HG03571 (cell line): ENCODE measurements around the gene RNF31.
"Not testable (repeated sequence)": the region's sequence is repeated elsewhere in the genome, so short reads cannot be mapped to it uniquely, and the experiment has no call there.

Experiments
- ATAC-seq: cut with Tn5 transposase; IDR thresholded peaks from one replicate; pipeline ENCODE4 v1.9.1; 2021; ENCODE audit not compliant: unreplicated experiment

RNF31 gene

GRCh38 chr14:24146978-24147760, at the start of gene RNF31:
RNF31 (plus strand) TSS chr14:24147498; CDS start chr14:24147699, 201 bp downstream.
- ATAC-seq = peak; percentile 80

DNA sequence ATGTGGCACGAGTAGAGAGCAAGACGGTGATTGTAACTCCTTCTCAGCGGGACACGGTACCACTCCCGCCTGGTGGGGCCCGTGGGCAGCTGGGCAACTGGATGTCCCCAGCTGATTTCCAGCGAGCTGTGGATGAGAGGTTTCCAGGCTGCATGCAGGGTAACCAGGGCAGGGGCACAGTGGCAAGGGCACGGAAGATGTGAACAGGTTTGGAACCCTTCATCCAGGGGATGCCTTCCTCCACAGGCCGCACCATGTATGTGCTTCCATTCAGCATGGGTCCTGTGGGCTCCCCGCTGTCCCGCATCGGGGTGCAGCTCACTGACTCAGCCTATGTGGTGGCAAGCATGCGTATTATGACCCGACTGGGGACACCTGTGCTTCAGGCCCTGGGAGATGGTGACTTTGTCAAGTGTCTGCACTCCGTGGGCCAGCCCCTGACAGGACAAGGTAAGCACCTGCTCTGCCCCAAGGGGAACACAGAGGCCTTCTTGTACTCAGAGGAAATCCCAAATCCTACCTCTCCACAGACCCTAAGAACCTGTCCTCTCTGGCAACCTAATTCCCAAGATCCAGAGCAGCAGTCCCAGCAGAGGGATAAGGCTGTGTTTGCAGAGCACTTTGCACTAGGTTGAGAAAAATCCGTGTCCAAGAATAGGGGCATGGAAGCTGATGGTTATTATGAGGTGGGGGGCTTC, 48.9 kb upstream of the RNF31 start:
- ATAC-seq = no peak

DNA sequence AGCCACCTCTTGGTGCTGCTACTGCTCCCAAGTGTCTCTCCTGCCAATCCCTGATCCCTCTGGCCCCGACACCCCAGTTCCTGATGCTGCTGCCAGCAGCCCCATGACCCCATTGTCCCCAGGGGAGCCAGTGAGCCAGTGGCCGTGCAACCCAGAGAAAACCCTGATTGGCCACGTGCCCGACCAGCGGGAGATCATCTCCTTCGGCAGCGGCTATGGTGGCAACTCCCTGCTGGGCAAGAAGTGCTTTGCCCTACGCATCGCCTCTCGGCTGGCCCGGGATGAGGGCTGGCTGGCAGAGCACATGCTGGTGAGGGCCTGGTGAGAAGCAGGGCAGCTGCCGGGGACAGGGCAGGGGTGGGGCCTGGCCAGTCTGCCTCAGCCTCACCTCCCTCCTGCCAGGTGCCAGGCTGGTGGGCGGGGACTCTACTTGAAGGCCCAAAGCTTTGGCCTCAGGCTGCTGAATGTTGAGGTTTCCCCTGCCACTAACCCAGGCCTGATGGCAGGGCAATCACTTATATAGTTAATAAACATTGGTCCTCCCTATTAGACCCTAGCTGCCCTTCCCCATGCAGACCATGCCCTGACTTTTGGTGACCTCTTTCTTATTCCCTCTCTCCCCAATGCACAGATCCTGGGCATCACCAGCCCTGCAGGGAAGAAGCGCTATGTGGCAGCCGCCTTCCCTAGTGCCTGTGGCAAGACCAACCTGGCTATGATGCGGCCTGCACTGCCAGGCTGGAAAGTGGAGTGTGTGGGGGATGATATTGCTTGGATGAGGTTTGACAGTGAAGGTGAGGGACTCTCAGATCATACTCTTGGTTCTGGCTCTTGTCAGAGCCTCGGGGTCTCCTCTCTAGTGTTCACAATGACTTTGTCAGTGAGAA, 48.1 kb upstream of the RNF31 start:
- no peak for ATAC-seq

- no peak for ATAC-seq
Measured at GRCh38 chr14:24100197-24100981, 46.9 kb upstream of the RNF31 start.

GRCh38 chr14:24100982-24101494, 46.3 kb upstream of the RNF31 start:
- ATAC-seq = no peak

DNA sequence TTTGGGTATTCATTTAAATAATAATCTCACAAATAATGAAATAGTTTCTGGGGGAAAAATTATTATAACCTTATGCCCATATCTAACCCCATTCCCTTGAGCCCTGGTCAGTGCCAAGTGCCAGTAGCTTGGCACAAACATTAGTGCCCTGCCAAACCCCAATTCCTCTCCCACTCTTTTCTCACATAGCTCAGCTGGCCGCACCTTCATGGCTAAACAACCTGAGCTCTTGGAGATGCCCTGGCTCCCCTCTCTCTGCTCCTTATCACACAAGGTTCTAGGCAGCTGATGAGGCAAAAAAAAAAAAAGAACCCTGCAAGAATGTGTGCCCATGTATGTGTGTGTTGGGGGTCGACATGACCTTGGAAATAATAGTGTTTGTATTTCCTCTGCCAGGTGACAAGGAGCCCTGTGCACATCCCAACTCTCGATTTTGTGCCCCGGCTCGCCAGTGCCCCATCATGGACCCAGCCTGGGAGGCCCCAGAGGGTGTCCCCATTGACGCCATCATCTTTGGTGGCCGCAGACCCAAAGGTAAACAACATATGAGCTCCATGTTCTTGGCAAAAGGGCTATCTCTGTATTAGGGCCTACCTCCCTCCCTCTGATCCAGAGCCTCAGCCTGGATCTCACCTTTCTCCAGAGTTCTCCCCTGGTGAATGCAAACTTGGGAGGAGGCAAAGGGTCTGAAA, 44.8 kb upstream of the RNF31 start:
- ATAC-seq = no peak

DNA sequence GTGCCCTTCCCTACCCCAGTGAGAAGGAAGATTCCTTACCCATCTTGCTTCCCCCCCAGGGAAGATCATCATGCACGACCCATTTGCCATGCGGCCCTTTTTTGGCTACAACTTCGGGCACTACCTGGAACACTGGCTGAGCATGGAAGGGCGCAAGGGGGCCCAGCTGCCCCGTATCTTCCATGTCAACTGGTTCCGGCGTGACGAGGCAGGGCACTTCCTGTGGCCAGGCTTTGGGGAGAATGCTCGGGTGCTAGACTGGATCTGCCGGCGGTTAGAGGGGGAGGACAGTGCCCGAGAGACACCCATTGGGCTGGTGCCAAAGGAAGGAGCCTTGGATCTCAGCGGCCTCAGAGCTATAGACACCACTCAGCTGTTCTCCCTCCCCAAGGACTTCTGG, 43.8 kb upstream of the RNF31 start:
- ATAC-seq = no peak

DNA sequence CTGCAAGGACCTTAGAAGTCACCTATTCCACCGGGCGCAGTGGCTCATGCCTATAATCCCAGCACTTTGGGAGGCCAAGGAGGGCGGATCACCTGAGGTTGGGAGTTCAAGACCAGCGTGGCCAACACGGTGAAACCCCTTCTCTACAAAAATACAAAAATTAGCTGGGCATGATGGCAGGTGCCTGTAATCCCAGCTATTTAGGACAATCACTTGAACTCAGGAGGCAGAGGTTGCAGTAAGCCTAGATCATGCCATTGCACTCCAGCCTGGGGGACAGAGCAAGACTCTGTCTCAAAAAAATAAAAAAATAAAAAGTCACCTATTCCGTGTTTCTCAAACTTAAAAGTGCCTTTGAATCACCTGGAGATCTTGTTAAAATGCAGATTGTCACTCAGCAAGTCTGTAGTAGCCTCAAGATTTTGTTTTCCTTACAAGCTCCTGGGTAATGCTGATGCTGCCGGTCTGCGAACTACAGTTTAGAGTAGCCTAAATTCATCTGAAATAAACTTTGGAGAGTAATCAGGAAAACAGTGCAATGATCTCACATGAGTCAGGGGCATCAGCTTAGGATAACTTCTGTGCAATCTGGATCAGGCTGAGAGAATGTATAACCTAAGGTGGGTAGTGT, 41.6 kb upstream of the RNF31 start:
- not testable (repeated sequence) for ATAC-seq

- ATAC-seq = no peak
Measured at GRCh38 chr14:24106672-24107271, 40.5 kb upstream of the RNF31 start.

- ATAC-seq = no peak
Measured at GRCh38 chr14:24108336-24108874, 38.9 kb upstream of the RNF31 start.

- no peak for ATAC-seq
Measured at GRCh38 chr14:24110060-24110459, 37.2 kb upstream of the RNF31 start.

DNA sequence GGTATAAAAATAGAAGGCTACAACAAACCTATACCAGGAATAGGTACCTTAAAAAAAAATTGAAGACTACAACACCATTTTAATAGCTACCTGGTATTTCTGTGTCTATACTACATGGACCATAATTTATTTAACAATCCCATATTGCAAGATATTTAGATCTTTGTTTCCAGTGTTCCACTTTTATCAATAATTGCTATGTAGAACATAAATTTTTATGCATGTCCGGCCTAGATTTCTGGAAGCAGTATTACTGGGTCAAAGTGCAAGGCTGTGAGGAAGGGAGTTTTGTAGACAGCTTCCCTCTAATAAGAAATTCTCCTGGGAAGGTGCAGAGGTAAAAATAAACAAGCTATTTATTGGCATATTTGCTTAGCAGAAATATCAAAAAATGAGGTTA, 36.8 kb upstream of the RNF31 start:
- no peak for ATAC-seq

DNA sequence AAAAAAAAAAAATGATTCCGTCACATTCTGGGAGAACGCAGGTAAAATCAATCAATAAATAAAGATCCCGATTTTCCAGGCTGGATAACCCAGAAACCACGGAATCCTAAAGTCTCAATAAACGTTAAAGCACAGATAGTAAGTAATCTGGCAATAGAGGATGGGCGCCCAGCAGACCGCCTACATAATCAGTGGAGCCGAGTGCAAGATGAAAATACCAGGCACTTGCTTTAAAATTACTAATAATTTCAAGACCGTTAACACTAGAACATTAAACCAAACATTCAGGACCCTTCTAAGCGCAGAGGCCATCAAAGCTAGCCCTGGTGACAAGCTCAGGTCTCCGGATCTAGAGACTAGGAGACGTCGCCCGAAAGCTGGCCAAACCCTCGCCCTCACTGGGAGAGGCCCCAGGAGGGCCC, 33.9 kb upstream of the RNF31 start:
- no peak for ATAC-seq

- peak; percentile 34 for ATAC-seq
Measured at GRCh38 chr14:24113801-24114531, 33.3 kb upstream of the RNF31 start.

DNA sequence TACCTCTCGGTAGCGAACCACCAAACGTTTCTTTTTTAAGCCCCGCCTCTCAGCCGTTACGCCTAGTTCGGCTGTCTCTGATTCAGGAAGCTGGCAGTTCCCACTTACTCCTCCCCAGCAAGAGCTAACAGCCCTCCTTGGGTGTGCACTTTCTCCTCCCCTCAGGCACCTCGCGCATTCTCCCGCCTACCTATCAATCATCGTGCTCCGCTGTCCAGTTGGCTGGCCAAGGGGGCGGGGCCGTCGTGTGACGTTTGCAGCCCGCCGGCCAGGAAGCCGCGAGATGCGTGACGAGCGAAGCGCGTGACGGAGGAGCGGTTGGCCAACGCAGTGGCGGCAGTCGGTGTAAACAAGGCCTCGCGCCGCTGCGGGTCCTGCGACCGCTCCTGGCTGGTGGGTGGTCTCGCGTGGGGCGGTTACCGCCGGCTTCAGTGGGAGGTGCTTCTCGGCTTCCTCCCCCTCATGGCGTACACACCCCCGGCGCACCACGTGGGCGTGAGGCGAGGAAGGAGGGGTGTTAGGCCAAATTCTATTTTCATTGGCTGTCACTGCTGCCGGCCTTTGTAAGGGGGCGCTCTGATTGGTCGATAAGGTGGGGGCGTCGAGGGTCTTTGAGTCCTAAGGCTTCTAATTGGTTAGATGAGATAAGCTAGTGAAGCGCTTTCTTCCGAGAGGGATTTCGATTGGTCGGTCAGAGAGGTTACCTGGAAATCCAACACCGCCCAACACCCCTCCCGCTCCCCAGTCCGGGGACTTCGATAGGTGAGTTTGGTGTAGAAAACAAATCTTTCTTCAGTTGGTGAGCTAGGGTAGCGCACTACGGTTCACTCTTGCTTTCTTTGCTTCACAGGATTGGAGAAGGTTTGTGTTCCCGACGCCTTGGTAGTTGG, 32.5 kb upstream of the RNF31 start, which contains the start of the genes DCAF11 and NRL:
DCAF11 (plus strand) TSS at position 246 of the 890 bp plus-strand sequence. CDS start 818 bp downstream, outside the sequence.
NRL (minus strand) TSS at position 418 of the 890 bp plus-strand sequence. CDS start 32,101 bp downstream, outside the sequence.
- ATAC-seq = peak; percentile 83

DNA sequence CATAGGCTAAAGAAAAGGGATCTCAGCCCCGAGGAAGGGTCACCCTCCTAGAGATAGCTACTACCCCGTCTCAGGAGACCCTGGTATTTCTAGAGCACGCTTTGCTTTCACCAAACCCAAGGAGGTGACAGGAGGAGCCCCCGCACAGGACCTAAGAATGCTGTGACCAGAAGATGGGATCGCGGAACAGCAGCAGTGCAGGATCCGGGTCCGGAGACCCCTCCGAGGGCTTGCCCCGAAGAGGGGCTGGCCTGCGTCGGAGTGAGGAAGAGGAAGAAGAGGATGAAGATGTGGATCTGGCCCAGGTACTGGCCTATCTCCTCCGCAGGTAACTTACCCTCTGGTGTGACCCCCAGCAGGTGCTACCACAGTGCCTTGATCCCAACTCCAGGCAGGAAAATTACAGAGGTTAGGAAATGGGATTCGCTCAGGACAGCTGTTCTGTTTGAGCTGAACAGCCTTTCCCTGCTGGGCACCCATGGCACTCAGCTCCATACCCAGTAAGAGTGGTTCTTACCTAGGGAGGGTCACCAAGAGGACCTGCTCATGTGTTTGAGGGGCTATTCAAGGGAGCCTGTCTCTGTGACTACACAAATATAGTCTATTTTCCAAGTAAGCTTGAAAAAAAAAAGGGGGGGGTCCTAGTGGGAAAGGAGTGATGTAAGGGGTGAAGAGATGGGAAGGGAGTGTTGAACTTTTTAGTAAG, 31.7 kb upstream of the RNF31 start:
- ATAC-seq = no peak
